ENCODE data around the gene TPSG1.
"Not testable (repeated sequence)": the region's sequence is repeated elsewhere in the genome, so short reads cannot be mapped to it uniquely, and the experiment has no call there.

DNA sequence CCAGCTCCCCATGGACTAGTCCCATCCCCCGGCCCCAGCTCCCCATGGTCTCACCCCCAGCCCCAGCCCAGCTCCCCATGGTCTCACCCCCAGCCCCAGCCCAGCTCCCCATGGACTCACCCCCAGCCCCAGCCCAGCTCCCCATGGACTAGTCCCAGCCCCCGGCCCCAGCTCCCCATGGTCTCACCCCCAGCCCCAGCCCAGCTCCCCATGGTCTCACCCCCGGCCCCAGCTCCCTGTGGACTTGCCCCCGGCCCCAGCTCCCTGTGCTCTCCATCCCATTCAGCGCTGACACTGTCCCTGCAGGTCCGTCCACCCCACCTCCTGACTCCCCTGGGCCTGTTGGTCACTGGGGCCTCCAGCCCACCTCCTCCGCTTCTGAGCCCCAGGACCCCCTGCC, 6.2 kb upstream of the TPSG1 start:
- not testable (repeated sequence) for TF ChIP-seq EP300 (IDR thresholded peaks at IDR 0.05; ENCODE audit: low read depth in 2 of 2, low read length in 2 of 2); EP300 (CRISPR knock-in tag; IDR thresholded peaks at IDR 0.05; ENCODE audit: borderline replicate concordance); MYC (CRISPR knock-in tag; IDR thresholded peaks at IDR 0.05; ENCODE audit: borderline replicate concordance); ZZZ3 (CRISPR knock-in tag; IDR thresholded peaks at IDR 0.05; ENCODE audit: borderline replicate concordance); SP140L (CRISPR knock-in tag; IDR thresholded peaks at IDR 0.05; ENCODE audit: borderline replicate concordance); POLR2A (IDR thresholded peaks at IDR 0.05; ENCODE audit: insufficient read depth in 1 of 2, low read depth in 2 of 2, low read length in 2 of 2); ZFP91 (CRISPR knock-in tag; IDR thresholded peaks at IDR 0.05; ENCODE audit: borderline replicate concordance); MXI1 (IDR thresholded peaks at IDR 0.05; ENCODE audit: borderline replicate concordance, low read depth, low read length); ZNF274 (CRISPR knock-in tag; IDR thresholded peaks at IDR 0.05); ZSCAN31 (CRISPR knock-in tag; IDR thresholded peaks at IDR 0.05; ENCODE audit: low read depth); NFYB (CRISPR knock-in tag; IDR thresholded peaks at IDR 0.05)

Measured in HepG2 (cell line).